Mucosa of descending colon (tissue), 3 donors: ENCODE data around the gene CDR2L. TPM values are rescaled to one million over a fixed set of nuclear protein-coding genes. Genes with fewer than 3 reads are reported as not detected.
"Not testable (repeated sequence)": the region's sequence is repeated elsewhere in the genome, so short reads cannot be mapped to it uniquely, and the experiment has no call there.

Source experiments
- ATAC-seq: fragments of 200-7000 bp; cut with Tn5 transposase; one replicate; pipeline ENCODE4 v1.9.1; 2020; ENCODE audit warnings: mild to moderate bottlenecking, moderate library complexity
- DNase-seq, 3 donors: peaks; one replicate each; pipeline ENCODE4 v3.0.0-alpha.2; 2020
- H3K36me3 ChIP-seq: fragments of 200-600 bp; one replicate; pipeline ENCODE4 v1.8.0; 2021; ENCODE audit warnings: low read depth, mild to moderate bottlenecking
- H3K4me1 ChIP-seq: fragments of 200-600 bp; one replicate; pipeline ENCODE4 v1.8.0; 2021; ENCODE audit warnings: low read depth, mild to moderate bottlenecking
- H3K4me3 ChIP-seq: fragments of 200-600 bp; one replicate; pipeline ENCODE4 v1.8.0; 2021; ENCODE audit warnings: mild to moderate bottlenecking
- H3K9me3 ChIP-seq: fragments of 200-600 bp; one replicate; pipeline ENCODE4 v1.8.0; 2021; ENCODE audit warnings: mild to moderate bottlenecking
- intact Hi-C, 2 donors: fragments of 100-400 bp; cut with DNase I in 1 of 2; cut with micrococcal nuclease in 1 of 2; formaldehyde crosslinking; loops; one replicate each; pipeline versions ENCODE4 v1.11.0 to v1.11.1; 2022; cut with DNase I, micrococcal nuclease
- total RNA-seq, 3 donors: library from RNA; stranded (reverse); fragmentation: NEBNext Ultra II Directional in 2 of 3; extraction: Animal tissue kit (Norgen Biotek cat#: 25700) in 2 of 3; gene quantifications; one replicate each; pipeline versions ENCODE4 v1.2.1 to v1.2.4, GENCODE V29; 2021 to 2023
- TF ChIP-seq, protein P1 (sequence below): fragments of 200-600 bp; IDR thresholded peaks from one replicate; pipeline ENCODE4 v1.8.0; 2022; ENCODE audit warnings: antibody characterized with exemption, mild to moderate bottlenecking
- donor health status: DM: no; HTN: no; CAD: no; lungs with moderate emphysema.
- donor health status: DM: no; HTN: no; CAD: no.
- donor health status: DM: no; HTN: yes; CAD: no.

The CDR2L gene
- total RNA-seq, 3 donors from 2014 or later = 2.2 to 14.0 (median 3.1) TPM

DNA sequence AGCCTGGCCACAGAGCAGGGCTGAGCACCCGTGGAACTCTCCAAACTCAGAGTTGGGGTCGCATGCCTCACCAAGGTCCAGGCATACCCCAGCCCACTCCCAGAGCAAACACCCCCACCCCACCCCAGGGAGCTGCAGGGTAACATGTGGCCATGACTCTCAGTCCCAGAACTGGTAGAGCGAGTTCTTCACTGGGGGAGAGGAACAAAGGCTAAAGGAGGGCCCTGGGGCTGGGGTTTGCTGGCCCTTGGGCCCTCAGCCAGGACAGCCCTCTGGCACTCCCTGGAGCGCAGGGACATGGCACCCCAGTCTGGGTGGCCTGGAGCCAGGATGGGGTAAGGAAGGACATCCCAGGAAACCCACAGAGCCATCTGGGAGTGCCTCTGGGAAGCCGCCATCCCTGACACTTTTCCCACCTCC, 19.1 kb upstream of the CDR2L start:
- TF ChIP-seq, protein P1, sequence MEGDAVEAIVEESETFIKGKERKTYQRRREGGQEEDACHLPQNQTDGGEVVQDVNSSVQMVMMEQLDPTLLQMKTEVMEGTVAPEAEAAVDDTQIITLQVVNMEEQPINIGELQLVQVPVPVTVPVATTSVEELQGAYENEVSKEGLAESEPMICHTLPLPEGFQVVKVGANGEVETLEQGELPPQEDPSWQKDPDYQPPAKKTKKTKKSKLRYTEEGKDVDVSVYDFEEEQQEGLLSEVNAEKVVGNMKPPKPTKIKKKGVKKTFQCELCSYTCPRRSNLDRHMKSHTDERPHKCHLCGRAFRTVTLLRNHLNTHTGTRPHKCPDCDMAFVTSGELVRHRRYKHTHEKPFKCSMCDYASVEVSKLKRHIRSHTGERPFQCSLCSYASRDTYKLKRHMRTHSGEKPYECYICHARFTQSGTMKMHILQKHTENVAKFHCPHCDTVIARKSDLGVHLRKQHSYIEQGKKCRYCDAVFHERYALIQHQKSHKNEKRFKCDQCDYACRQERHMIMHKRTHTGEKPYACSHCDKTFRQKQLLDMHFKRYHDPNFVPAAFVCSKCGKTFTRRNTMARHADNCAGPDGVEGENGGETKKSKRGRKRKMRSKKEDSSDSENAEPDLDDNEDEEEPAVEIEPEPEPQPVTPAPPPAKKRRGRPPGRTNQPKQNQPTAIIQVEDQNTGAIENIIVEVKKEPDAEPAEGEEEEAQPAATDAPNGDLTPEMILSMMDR = no peak
- DNase-seq (peak in 2 of 3 donors; percentile 65 to 70), ATAC-seq (peak; percentile 52)
- H3K4me3 ChIP-seq = no peak overlapping the region
- peaks cover 14% of the 10 kb centered on the region for H3K4me1 ChIP-seq
- no peaks in the 10 kb centered on the region for H3K36me3 ChIP-seq
- intact Hi-C loops = no loop called here
- no peaks in the 10 kb centered on the region for H3K9me3 ChIP-seq

DNA sequence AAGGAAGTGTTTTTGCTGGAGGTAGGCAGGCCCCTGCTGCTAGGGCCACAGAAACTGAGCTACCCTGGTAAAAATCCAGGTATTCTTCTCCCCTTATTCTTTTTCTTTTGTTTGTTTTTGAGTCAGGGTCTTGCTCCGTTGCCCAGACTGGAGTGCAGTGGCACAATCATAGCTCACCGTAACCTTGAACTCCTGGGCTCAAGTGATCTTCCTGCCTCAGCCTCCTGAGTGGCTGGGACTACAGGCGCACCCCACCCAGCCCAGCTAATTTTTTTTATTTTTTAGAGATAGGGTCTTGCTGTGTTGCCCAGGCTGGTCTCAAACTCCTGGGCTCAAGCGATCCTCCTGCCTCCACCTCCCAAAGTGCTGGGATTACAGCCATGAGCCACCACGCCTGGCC, 17.9 kb upstream of the CDR2L start:
- H3K4me1 ChIP-seq = peaks cover 14% of the 10 kb centered on the region
- ATAC-seq, H3K9me3 ChIP-seq, H3K36me3 ChIP-seq, H3K4me3 ChIP-seq, intact Hi-C loops, DNase-seq: not testable (repeated sequence)

DNA sequence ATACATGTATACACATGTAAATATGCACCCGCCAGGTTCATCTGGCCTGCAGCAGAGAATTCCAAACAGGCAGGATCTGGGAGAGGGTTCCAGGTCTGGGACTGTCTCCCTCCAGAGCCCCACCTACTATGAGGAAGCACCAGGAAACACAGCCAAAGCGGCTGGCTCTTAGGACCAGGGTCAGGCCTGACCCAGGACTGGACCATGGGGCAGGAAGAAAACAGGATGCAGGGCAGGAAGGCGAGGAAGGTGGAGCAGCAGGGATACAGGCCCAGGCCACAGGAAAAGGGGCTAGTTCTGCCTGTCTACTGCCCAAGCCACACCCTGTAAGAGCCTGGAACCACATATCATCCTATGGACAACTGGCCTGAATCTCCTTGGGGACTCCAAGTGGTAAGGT, 17.0 kb upstream of the CDR2L start:
- no peaks in the 10 kb centered on the region for H3K9me3 ChIP-seq
- no peaks in the 10 kb centered on the region for H3K36me3 ChIP-seq
- intact Hi-C loops = no loop called here
- H3K4me3 ChIP-seq = no peak overlapping the region
- no peak for DNase-seq
- TF ChIP-seq, protein P1 = no peak
- peaks cover 14% of the 10 kb centered on the region for H3K4me1 ChIP-seq
- no peak for ATAC-seq

GRCh38 chr17:74971069-74971841, 16.2 kb upstream of the CDR2L start:
- TF ChIP-seq, protein P1 = no peak
- H3K4me1 ChIP-seq = peaks cover 14% of the 10 kb centered on the region

DNA sequence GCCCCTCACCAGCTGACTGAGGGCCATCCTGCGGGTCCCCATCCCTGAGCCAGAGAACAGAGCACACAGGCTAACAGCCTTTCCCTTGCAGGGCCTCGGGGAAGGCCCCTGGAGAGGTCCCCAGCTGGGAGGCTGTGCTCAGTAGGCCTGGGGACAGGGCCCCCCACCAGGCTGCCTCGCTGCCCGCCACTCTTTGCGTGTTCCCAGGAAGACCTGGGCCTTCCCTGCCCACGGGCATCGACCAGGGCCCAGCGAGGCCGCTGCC, 15.7 kb upstream of the CDR2L start:
- Histone ChIP-seq H3K36me3 (no peaks in the 10 kb centered on the region), H3K9me3 (no peaks in the 10 kb centered on the region), H3K4me3 (peak overlapping the region; percentile 34), H3K4me1 (peaks cover 14% of the 10 kb centered on the region)
- ATAC-seq (no peak), DNase-seq (no peak)
- intact Hi-C loops = no loop called here
- TF ChIP-seq, protein P1 = no peak

More at GRCh38 chr17:74971069-74971841, 16.2 kb upstream of the CDR2L start:
- peak overlapping the region; percentile 34 for H3K4me3 ChIP-seq
- intact Hi-C loops = no loop called here
- no peaks in the 10 kb centered on the region for H3K36me3 ChIP-seq
- peak in 1 of 3 donors; percentile 23 for DNase-seq
- no peak for ATAC-seq
- H3K9me3 ChIP-seq = no peaks in the 10 kb centered on the region

DNA sequence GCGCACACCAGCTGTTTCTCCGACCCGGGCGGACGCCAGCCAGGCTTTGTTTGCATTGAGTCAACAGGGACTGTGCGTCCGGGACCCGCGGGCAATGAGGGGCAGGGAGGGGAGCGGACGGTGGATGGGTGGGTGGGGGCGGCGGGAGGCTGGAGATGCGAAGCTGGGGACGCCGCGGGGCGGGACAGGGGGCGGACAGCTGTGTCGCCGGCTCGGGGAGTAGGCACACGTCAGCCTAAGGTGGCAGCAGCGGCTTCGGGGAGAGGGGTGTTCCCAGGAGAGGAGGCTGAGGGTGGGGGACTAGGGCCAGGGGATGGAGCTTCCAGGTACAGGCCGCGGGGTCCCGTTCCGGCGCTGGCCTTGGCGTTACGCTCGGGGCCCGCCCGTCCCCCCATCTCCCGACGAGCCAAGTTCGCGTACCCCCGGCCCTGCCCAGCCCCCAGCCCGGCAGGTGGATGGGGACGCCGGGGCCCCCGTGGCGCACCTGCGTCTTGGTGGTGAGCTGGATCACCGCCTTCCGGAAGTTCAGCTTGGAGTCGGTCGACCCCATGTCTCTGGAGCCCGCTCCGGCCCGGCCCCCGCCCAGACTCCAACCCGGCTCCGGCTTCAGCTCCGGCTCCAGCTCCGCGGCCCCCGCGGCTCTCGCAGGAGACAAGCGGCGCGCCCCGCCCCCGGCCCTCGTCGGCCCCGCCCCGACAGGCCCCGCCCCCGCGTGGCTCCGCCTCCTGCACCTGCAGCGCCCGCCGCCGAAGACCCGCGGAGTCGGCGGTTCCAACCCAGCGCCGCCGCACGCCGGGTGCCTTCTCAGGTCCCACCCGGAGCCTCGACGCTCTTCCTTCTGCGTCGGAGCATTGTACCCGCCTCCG, 15.1 kb upstream of the CDR2L start, which contains the start of gene HID1:
Gene HID1 (minus strand): TSS at position 653 of the 866 bp plus-strand sequence. CDS start 103 bp downstream, at position 550.
- Histone ChIP-seq H3K4me3 (peak within 1 kb of the TSS; percentile 34), H3K4me1 (peaks cover 14% of the 10 kb centered on the region), H3K9me3 (no peaks in the 10 kb centered on the region), H3K36me3 (no peaks in the 10 kb centered on the region)
- TF ChIP-seq, protein P1 = no peak
- DNase-seq (peak; percentile 83 to 89 (median 86)), ATAC-seq (peak; percentile 87)
- intact Hi-C loops = no loop called here
